ENCODE measurements around the gene HRCT1.

- TF ChIP-seq CTCF (IDR thresholded peaks at IDR 0.05 in 2 of 3, conservative IDR thresholded peaks at IDR 0.05 in 1 of 3; ENCODE audit: borderline replicate concordance in 1 of 3, insufficient read depth in 1 of 3, low read depth in 2 of 3, low read length in 2 of 3) (no peak), EZH2 (IDR thresholded peaks at IDR 0.05) (no peak), MAX (IDR thresholded peaks at IDR 0.05) (no peak), YY1 (IDR thresholded peaks at IDR 0.05; ENCODE audit: extremely low read depth, insufficient replicate concordance, low read depth, low read length) (no peak), SRF (IDR thresholded peaks at IDR 0.05; ENCODE audit: low read depth) (no peak), REST (IDR thresholded peaks at IDR 0.05; ENCODE audit: low read depth) (no peak), EZH2phosphoT487 (IDR thresholded peaks at IDR 0.05; ENCODE audit: borderline replicate concordance) (no peak), RAD21 (IDR thresholded peaks at IDR 0.05; ENCODE audit: low read depth) (no peak)
These were observed 34.5 kb upstream of the HRCT1 start for GRCh38 chr9:35871545-35871944.

All from HCT116 (cell line).